Measurements from ENCODE around the gene CFAP107.
"Not testable (repeated sequence)": the region's sequence is repeated elsewhere in the genome, so short reads cannot be mapped to it uniquely, and the experiment has no call there.

The CFAP107 gene

DNA sequence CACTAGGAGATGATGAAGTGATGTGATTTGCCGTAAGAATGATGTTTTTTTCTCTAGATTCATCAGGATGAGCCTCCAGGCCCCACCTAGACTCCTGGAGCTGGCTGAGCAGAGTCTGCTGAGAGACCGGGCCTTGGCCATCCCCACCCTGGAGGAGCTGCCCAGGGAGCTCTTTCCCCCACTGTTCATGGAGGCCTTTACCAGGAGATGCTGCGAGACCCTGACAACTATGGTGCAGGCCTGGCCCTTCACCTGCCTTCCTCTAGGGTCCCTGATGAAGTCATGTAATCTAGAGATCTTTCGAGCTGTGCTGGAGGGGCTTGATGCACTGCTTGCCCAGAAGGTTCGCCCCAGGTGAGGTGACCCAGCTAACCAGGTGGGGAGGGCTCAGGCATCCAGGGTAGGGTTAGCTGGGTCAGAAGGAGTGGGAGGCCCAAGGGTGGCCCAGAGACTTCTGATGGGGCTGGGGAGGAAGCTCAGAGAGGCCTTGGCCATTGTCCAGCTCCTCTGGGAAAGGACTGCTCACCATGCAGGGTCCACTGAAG, 28.9 kb downstream of the CFAP107 start:
- no peak for DNase-seq
- TF ChIP-seq, protein P1, sequence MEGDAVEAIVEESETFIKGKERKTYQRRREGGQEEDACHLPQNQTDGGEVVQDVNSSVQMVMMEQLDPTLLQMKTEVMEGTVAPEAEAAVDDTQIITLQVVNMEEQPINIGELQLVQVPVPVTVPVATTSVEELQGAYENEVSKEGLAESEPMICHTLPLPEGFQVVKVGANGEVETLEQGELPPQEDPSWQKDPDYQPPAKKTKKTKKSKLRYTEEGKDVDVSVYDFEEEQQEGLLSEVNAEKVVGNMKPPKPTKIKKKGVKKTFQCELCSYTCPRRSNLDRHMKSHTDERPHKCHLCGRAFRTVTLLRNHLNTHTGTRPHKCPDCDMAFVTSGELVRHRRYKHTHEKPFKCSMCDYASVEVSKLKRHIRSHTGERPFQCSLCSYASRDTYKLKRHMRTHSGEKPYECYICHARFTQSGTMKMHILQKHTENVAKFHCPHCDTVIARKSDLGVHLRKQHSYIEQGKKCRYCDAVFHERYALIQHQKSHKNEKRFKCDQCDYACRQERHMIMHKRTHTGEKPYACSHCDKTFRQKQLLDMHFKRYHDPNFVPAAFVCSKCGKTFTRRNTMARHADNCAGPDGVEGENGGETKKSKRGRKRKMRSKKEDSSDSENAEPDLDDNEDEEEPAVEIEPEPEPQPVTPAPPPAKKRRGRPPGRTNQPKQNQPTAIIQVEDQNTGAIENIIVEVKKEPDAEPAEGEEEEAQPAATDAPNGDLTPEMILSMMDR (IDR thresholded peaks at IDR 0.05; ENCODE audit: low read depth, low read length, missing control alignments), result no peak
- Histone ChIP-seq H3K4me3 (ENCODE audit: low read depth, low read length) (no peak overlapping the region), H3K36me3 (replicated peaks) (no peaks in the 10 kb centered on the region), H3K27ac (no peak overlapping the region), H3K27me3 (replicated peaks) (no peaks in the 10 kb centered on the region)
- in situ Hi-C loops (cut with HindIII; ENCODE audit: low pct_ligation_motif_present, low sequenced_read_pairs), result no loop called here

- in situ Hi-C loops (cut with HindIII; ENCODE audit: low pct_ligation_motif_present, low sequenced_read_pairs), result no loop called here
Measured at GRCh38 chr1:12775443-12775842, 29.4 kb downstream of the CFAP107 start.

DNA sequence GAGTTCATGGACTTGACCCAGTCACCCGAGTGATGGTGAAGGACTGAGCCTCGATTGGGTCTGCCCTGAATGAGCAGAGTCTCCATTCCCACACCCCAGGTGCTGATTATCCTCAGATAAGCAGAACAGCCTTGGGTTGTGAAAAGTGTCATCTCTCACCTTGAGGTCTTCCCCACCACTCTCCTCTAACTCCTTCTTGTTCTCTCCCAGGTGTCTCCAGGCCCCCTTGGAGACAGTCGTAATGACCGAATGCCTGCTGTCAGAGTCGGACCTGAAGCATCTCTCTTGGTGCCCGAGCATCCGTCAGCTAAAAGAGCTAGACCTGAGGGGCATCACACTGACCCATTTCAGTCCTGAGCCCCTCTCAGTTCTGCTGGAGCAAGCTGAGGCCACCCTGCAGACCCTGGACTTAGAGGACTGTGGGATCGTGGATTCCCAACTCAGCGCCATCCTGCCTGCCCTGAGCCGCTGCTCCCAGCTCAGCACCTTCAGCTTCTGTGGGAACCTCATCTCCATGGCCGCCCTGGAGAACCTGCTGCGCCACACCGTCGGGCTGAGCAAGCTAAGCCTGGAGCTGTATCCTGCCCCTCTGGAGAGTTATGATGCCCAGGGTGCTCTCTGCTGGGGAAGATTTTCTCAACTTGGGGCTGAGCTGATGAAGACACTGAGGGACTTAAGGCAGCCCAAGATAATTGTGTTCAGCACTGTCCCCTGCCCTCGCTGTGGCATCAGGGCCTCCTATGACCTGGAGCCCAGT, 31.0 kb downstream of the CFAP107 start:
- in situ Hi-C loops (cut with HindIII; ENCODE audit: low pct_ligation_motif_present, low sequenced_read_pairs), result no loop called here
- DNase-seq, result no peak
- TF ChIP-seq, protein P1 (IDR thresholded peaks at IDR 0.05; ENCODE audit: low read depth, low read length, missing control alignments), result no peak

More at GRCh38 chr1:12775443-12775842, 29.4 kb downstream of the CFAP107 start:
- DNase-seq, result no peak
- TF ChIP-seq, protein P1 (IDR thresholded peaks at IDR 0.05; ENCODE audit: low read depth, low read length, missing control alignments), result no peak
- no peaks in the 10 kb centered on the region for H3K27me3 ChIP-seq (replicated peaks)
- H3K27ac ChIP-seq, result no peak overlapping the region
- no peaks in the 10 kb centered on the region for H3K36me3 ChIP-seq (replicated peaks)
- H3K4me3 ChIP-seq (ENCODE audit: low read depth, low read length), result no peak overlapping the region

GRCh38 chr1:12778061-12778460, 32.1 kb downstream of the CFAP107 start:
- H3K36me3 ChIP-seq (replicated peaks), result no peaks in the 10 kb centered on the region
- DNase-seq, result no peak
- no peak overlapping the region for H3K4me3 ChIP-seq (ENCODE audit: low read depth, low read length)
- no peaks in the 10 kb centered on the region for H3K27me3 ChIP-seq (replicated peaks)
- H3K27ac ChIP-seq, result no peak overlapping the region
- in situ Hi-C loops (cut with HindIII; ENCODE audit: low pct_ligation_motif_present, low sequenced_read_pairs), result no loop called here
- TF ChIP-seq, protein P1 (IDR thresholded peaks at IDR 0.05; ENCODE audit: low read depth, low read length, missing control alignments), result no peak

More for the DNA sequence above, 31.0 kb downstream of the CFAP107 start:
- Histone ChIP-seq H3K27ac (no peak overlapping the region), H3K4me3 (ENCODE audit: low read depth, low read length) (no peak overlapping the region), H3K27me3 (replicated peaks) (no peaks in the 10 kb centered on the region), H3K36me3 (replicated peaks) (no peaks in the 10 kb centered on the region)

- in situ Hi-C loops (cut with HindIII; ENCODE audit: low pct_ligation_motif_present, low sequenced_read_pairs), result no loop called here
- H3K4me3 ChIP-seq (ENCODE audit: low read depth, low read length), result no peak overlapping the region
- no peaks in the 10 kb centered on the region for H3K27me3 ChIP-seq (replicated peaks)
- TF ChIP-seq, protein P1 (IDR thresholded peaks at IDR 0.05; ENCODE audit: low read depth, low read length, missing control alignments), result no peak
- H3K36me3 ChIP-seq (replicated peaks), result no peaks in the 10 kb centered on the region
- no peak for DNase-seq
- no peak overlapping the region for H3K27ac ChIP-seq
Measured at GRCh38 chr1:12778907-12779306, 32.9 kb downstream of the CFAP107 start.

GRCh38 chr1:12781488-12781887, 35.5 kb downstream of the CFAP107 start:
- in situ Hi-C loops (cut with HindIII; ENCODE audit: low pct_ligation_motif_present, low sequenced_read_pairs), result not testable (repeated sequence)

GRCh38 chr1:12783783-12784182, 37.8 kb downstream of the CFAP107 start:
- H3K27ac ChIP-seq; H3K36me3 ChIP-seq (replicated peaks); in situ Hi-C loops (cut with HindIII; ENCODE audit: low pct_ligation_motif_present, low sequenced_read_pairs); H3K4me3 ChIP-seq (ENCODE audit: low read depth, low read length); H3K27me3 ChIP-seq (replicated peaks); DNase-seq: not testable (repeated sequence)

More at GRCh38 chr1:12781488-12781887, 35.5 kb downstream of the CFAP107 start:
- not testable (repeated sequence) for H3K27ac ChIP-seq; H3K36me3 ChIP-seq (replicated peaks); H3K27me3 ChIP-seq (replicated peaks); DNase-seq; H3K4me3 ChIP-seq (ENCODE audit: low read depth, low read length)

- H3K27me3 ChIP-seq (replicated peaks); H3K27ac ChIP-seq; H3K4me3 ChIP-seq (ENCODE audit: low read depth, low read length); DNase-seq; H3K36me3 ChIP-seq (replicated peaks); in situ Hi-C loops (cut with HindIII; ENCODE audit: low pct_ligation_motif_present, low sequenced_read_pairs): not testable (repeated sequence)
Measured at GRCh38 chr1:12784729-12785128, 38.7 kb downstream of the CFAP107 start.

DNA sequence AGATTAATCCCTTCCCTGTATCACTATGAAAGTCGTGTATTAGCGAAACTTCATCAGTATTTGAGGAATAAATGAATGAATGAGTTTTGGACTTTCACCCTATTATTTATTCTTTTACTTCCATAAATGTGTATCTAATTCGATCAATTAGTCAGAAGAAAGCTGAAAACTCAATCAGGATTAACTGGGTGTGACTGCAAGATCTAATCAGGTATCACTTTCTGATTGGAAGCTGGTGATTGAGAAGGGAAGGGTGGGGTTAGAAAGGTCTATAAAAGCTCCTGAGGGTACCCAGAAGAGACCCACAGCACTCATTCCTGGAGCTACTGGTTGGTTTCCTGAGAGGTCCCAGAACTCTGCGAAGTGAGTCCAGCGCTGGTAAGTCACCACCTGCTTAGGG, 45.1 kb downstream of the CFAP107 start, which contains the start of gene PRAMEF1:
PRAMEF1 (plus strand) TSS at position 301 of the 400 bp plus-strand sequence. CDS start 1,831 bp downstream, outside the sequence.
- in situ Hi-C loops (cut with HindIII; ENCODE audit: low pct_ligation_motif_present, low sequenced_read_pairs); DNase-seq: not testable (repeated sequence)

More for the DNA sequence above, 45.1 kb downstream of the CFAP107 start, which contains the start of gene PRAMEF1:
- not testable (repeated sequence) for H3K27ac ChIP-seq; H3K4me3 ChIP-seq (ENCODE audit: low read depth, low read length); H3K36me3 ChIP-seq (replicated peaks); H3K27me3 ChIP-seq (replicated peaks)

Data from brain microvascular endothelial cell (primary cell).